ENCODE results near the gene REG3G.

Gene REG3G

GRCh38 chr2:79071078-79071477, 45.6 kb downstream of the REG3G start:
- Mint-ChIP-seq H3K36me3 (ENCODE audit: low read depth) (no peaks in the 10 kb centered on the region), H3K4me1 (no peaks in the 10 kb centered on the region), H3K27ac (no peak overlapping the region), H3K9me3 (no peaks in the 10 kb centered on the region), H3K4me3 (no peak overlapping the region), H3K27me3 (ENCODE audit: low read depth) (no peaks in the 10 kb centered on the region)
- no peak for TF ChIP-seq CTCF (IDR thresholded peaks at IDR 0.05; ENCODE audit: unreplicated experiment in 3 of 3)

Measured in nephron (organoid).